GM12878 (cell line): ENCODE measurements around the gene CIDEA. TPM values are rescaled to one million over a fixed set of nuclear protein-coding genes. Genes with fewer than 3 reads are reported as not detected.

Experiments
- ATAC-seq: fragments of 200-7000 bp; cut with Tn5 transposase; 3 replicates; pipeline ENCODE4 v1.9.1; 2020; ENCODE audit warnings: mild to moderate bottlenecking, moderate library complexity
- BruUV-seq: library from RNA; stranded (reverse); fragments of 400-500 nt; replicated peaks from 2 replicates; lab custom pipeline; 2021; lab: Mats Ljungman, UMichigan
- CTCF ChIA-PET: fragments of 300-600 bp; sonication (Branson Sonifier 250); formaldehyde crosslinking; extraction: SDS; loops from one replicate; lab custom pipeline; 2021; ENCODE audit warnings: inconsistent platforms; lab: Yijun Ruan, JAX
- POLR2A ChIA-PET: fragments of 350-600 bp; formaldehyde crosslinking; extraction: SDS; loops from one replicate; lab custom pipeline; 2021; ENCODE audit warnings: inconsistent platforms; lab: Charles Lee
- RAD21 ChIA-PET: fragments of 300-600 bp; sonication (Branson Sonifier 250); formaldehyde crosslinking; loops from one replicate; lab custom pipeline; 2023; ENCODE audit warnings: antibody characterized with exemption; ENCODE audit not compliant: unreplicated experiment; lab: Charles Lee
- SMC1A ChIA-PET: fragments of 300-600 bp; sonication (Branson Sonifier 250); formaldehyde crosslinking; loops from one replicate; lab custom pipeline; 2023; ENCODE audit not compliant: unreplicated experiment, uncharacterized antibody; lab: Charles Lee
- DNase-seq: peaks from one replicate; pipeline ENCODE4 v3.0.0-alpha.2; 2011; ENCODE audit warnings: low read depth, low spot score
- FAIRE-seq: peaks from 3 replicates; lab custom pipeline; 2011; peaks lifted over from hg19 to GRCh38; lab: Jason Lieb, UNC
- H2AFZ ChIP-seq: 2 replicates; pipeline ENCODE4 v1.6.0; 2011; ENCODE audit warnings: low read depth, low read length, control low read depth; ENCODE audit not compliant: control insufficient read depth
- H3K27ac ChIP-seq: 2 replicates; pipeline ENCODE4 v1.5.1; 2011; ENCODE audit warnings: control low read depth; ENCODE audit not compliant: control insufficient read depth, insufficient read depth
- H3K27me3 ChIP-seq, 2 experiments: replicated peaks in 1 of 2; 2 replicates each; pipeline versions ENCODE4 v1.6.0 to v1.6.1; 2011; ENCODE audit warnings: low read length in 1 of 2; ENCODE audit not compliant: control insufficient read depth in 2 of 2, insufficient read depth in 2 of 2
- H3K36me3 ChIP-seq, 2 experiments: 2 replicates each; pipeline ENCODE4 v1.5.1; 2011; ENCODE audit warnings: low read length in 1 of 2; ENCODE audit not compliant: control insufficient read depth in 2 of 2, insufficient read depth in 2 of 2
- H3K4me1 ChIP-seq: 2 replicates; pipeline ENCODE4 v1.6.1; 2011; ENCODE audit warnings: mild to moderate bottlenecking, low read length, moderate library complexity, mixed read lengths; ENCODE audit not compliant: control insufficient read depth, insufficient read depth
- H3K4me2 ChIP-seq: 2 replicates; pipeline ENCODE4 v1.6.0; 2011; ENCODE audit warnings: control low read depth; ENCODE audit not compliant: control insufficient read depth, insufficient read depth
- H3K4me3 ChIP-seq: fragments of 200-600 bp; sonication (generic); 2 replicates; pipeline ENCODE4 v1.5.1; 2016
- H3K79me2 ChIP-seq: 2 replicates; pipeline ENCODE4 v1.6.0; 2011; ENCODE audit warnings: low read length; ENCODE audit not compliant: control insufficient read depth, insufficient read depth
- H3K9ac ChIP-seq: 2 replicates; pipeline ENCODE4 v1.8.0; 2011; ENCODE audit warnings: low read length, control low read depth, mixed read lengths; ENCODE audit not compliant: control insufficient read depth, insufficient read depth
- H3K9me3 ChIP-seq: replicated peaks from 3 replicates; pipeline ENCODE4 v1.5.1; 2011; ENCODE audit warnings: mild to moderate bottlenecking, low read length; ENCODE audit not compliant: control insufficient read depth, insufficient read depth
- H4K20me1 ChIP-seq: 2 replicates; pipeline ENCODE4 v1.6.0; 2011; ENCODE audit not compliant: control insufficient read depth, insufficient read depth
- CHD2 ChIP-seq: IDR thresholded peaks from 2 replicates; pipeline ENCODE4 v1.6.1; 2011; ENCODE audit warnings: low read depth, low read length, improper control_type of control experiment, borderline replicate concordance
- EGR1 ChIP-seq, 2 experiments: IDR thresholded peaks; 1 replicate in 1 of 2; 2 replicates in 1 of 2; pipeline ENCODE4 v1.6.1; 2011 to 2012; ENCODE audit warnings: low read depth in 2 of 2, low read length in 2 of 2, borderline replicate concordance in 1 of 2, mild to moderate bottlenecking in 1 of 2, moderate library complexity in 1 of 2
- ETV6 ChIP-seq, 2 experiments: fragments of 450-650 bp in 1 of 2; IDR thresholded peaks in 1 of 2; conservative IDR thresholded peaks in 1 of 2; 2 replicates each; pipeline ENCODE4 v1.6.1; 2014; ENCODE audit warnings: antibody characterized with exemption in 1 of 2, borderline replicate concordance in 1 of 2, low read depth in 1 of 2, mild to moderate bottlenecking in 1 of 2, moderate library complexity in 1 of 2
- FOXM1 ChIP-seq: IDR thresholded peaks from 2 replicates; pipeline ENCODE4 v1.6.1; 2012; ENCODE audit warnings: low read depth, mild to moderate bottlenecking, inconsistent platforms, low read length, moderate library complexity
- HDAC6 ChIP-seq: fragments of 200-600 bp; sonication (generic); IDR thresholded peaks from one replicate; pipeline ENCODE4 v1.8.0; 2017; ENCODE audit warnings: antibody characterized with exemption; ENCODE audit not compliant: unreplicated experiment
- IKZF2 ChIP-seq, 2 experiments: fragments of 450-650 bp; IDR thresholded peaks; 2 replicates each; pipeline ENCODE4 v1.6.1; 2017; ENCODE audit warnings: mild to moderate bottlenecking in 2 of 2, moderate library complexity in 2 of 2
- JUND ChIP-seq: IDR thresholded peaks from 2 replicates; pipeline ENCODE4 v1.6.1; 2012; ENCODE audit warnings: low read depth, mild to moderate bottlenecking, low read length, improper control_type of control experiment, moderate library complexity
- KLF5 ChIP-seq: fragments of 450-650 bp; IDR thresholded peaks from 2 replicates; pipeline ENCODE4 v1.6.1; 2014; ENCODE audit warnings: mild to moderate bottlenecking; ENCODE audit not compliant: partially characterized antibody
- NKRF ChIP-seq: fragments of 450-650 bp; conservative IDR thresholded peaks from 2 replicates; pipeline ENCODE4 v1.6.1; 2017; ENCODE audit warnings: mild to moderate bottlenecking, moderate library complexity
- NRF1 ChIP-seq: conservative IDR thresholded peaks from 2 replicates; pipeline ENCODE4 v1.6.1; 2011; ENCODE audit warnings: mild to moderate bottlenecking, low read depth, low read length, improper control_type of control experiment
- RAD51 ChIP-seq: fragments of 450-650 bp; IDR thresholded peaks from 2 replicates; pipeline ENCODE4 v1.6.1; 2016; ENCODE audit warnings: moderate library complexity, mild to moderate bottlenecking, inconsistent platforms
- RB1 ChIP-seq: fragments of 450-650 bp; formaldehyde crosslinking; IDR thresholded peaks from 2 replicates; pipeline ENCODE4 v1.6.1; 2017; ENCODE audit warnings: mild to moderate bottlenecking, borderline replicate concordance
- TBL1XR1 ChIP-seq: IDR thresholded peaks from 2 replicates; pipeline ENCODE4 v1.6.1; 2012; ENCODE audit warnings: low read depth, low read length, improper control_type of control experiment
- USF1 ChIP-seq: IDR thresholded peaks from 2 replicates; pipeline ENCODE4 v1.6.1; 2011; ENCODE audit warnings: borderline replicate concordance, low read depth, mild to moderate bottlenecking, moderate library complexity, mixed read lengths, low read length; ENCODE audit not compliant: insufficient read depth; ENCODE audit errors: extremely low read length
- WRNIP1 ChIP-seq: IDR thresholded peaks from 2 replicates; pipeline ENCODE4 v1.6.1; 2011; ENCODE audit warnings: low read depth, low read length, improper control_type of control experiment, borderline replicate concordance
- WGBS: methylation state at CpG from one replicate; pipeline ENCODE4 v1.1.6; 2016; ENCODE audit warnings: low lambda C conversion rate; ENCODE audit not compliant: insufficient replicate concordance, insufficient coverage; ENCODE audit errors: missing lambda C conversion rate; 5-methylcytosine and 5-hydroxymethylcytosine counted together
- in situ Hi-C: fragments of 300-500 bp; cut with MboI; formaldehyde crosslinking; loops from 9 replicates; pipeline ENCODE4 v1.14.3; 2018; ENCODE audit warnings: mixed read lengths
- intact Hi-C: fragments of 100-400 bp; cut with micrococcal nuclease; formaldehyde crosslinking; loops from one replicate; pipeline ENCODE4 v1.14.2; 2022; ENCODE audit not compliant: unreplicated experiment
- polyA plus RNA-seq, 11 experiments: library from polyadenylated mRNA; depleted of rRNA in 4 of 11; unstranded in 6 of 11; stranded (reverse) in 5 of 11; fragments of >200 nt; fragmentation: Nextera tagmentation in 4 of 11; fragmentation: Illumina TruSeq in 1 of 11; extraction: Ambion mirVana in 4 of 11; extraction: Trizol in 1 of 11; gene quantifications; 1 replicate in 1 of 11; 2 replicates in 10 of 11; pipeline versions ENCODE4 v1.2.1 to v1.2.3, GENCODE V29; 2011 to 2016; ENCODE audit warnings: inconsistent platforms in 2 of 11, missing spikeins in 2 of 11, low read depth in 1 of 11
- total RNA-seq, 4 experiments: library from RNA; depleted of rRNA in 3 of 4; stranded (reverse); fragments of >200 nt in 3 of 4; fragmentation: Illumina TruSeq in 1 of 4; extraction: Trizol in 1 of 4; gene quantifications; 2 replicates each; pipeline versions ENCODE4 v1.2.1 to v1.2.3, GENCODE V29; 2013 to 2021
- TF ChIP-seq, protein P1 (sequence below): fragments of 450-650 bp; formaldehyde crosslinking; IDR thresholded peaks from 2 replicates; pipeline ENCODE4 v1.4.0; 2020; ENCODE audit warnings: mild to moderate bottlenecking, moderate library complexity

The CIDEA gene
- total and polyA plus RNA-seq, 10 of the 15 experiments (the other 5 are each of a cell fraction or from before 2014, with no cell fraction given): not detected

DNA sequence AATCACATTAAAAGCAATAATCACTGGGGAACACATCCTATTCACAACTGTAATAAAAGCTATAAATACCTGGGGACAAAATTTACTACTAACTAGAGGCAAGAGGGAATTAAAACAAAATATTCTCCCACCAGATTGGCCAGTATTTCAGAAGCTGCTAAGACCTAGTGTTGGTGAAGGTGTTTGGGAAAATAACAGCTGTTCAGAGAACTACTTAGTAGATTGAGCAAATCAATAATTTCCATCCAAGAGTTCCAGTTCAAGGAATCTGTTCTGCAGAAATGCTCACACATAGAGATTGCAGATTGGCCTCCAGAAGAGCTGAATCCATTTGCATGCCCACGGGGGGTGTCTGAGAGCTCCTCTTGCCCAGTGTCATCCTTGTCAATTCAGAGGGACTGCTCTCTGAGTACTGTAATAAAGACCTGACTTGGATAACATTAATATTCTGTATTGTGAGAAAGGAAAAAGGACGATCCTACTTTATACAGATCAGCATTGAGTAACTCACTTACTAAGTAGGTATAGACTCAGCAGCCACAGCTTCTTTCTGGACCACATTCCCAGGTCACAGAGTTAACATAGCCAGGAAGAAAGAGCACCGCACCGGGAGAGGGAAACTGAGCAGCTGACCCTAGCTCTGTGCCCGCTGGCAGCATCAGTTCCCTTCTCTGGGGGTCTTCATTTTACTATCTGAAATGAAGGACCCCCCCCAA lies 59.5 kb downstream of the CIDEA start:
- DNase-seq (no peak), FAIRE-seq (no peak), ATAC-seq (no peak)
- RAD21 ChIA-PET: interaction anchor here (1.0 kb wide), 1 partner anchor 14 kb away, joined by 3 read pairs; no protein-coding TSS in a partner anchor
- Histone ChIP-seq H3K9me3 (peaks cover 9% of the 10 kb centered on the region; the same call in 2 of the 3 replicates), H3K36me3 (peaks cover 0 to 3% of the 10 kb centered on the region in 2 experiments; a peak in 1 of 4 replicates), H3K4me2 (peak overlapping the region; percentile 28; the same call in 1 of the 2 replicates), H2AFZ (no peak overlapping the region), H4K20me1 (no peaks in the 10 kb centered on the region), H3K4me3 (peak overlapping the region; percentile 4; the same call in 1 of the 2 replicates), H3K27me3 (no peaks in the 10 kb centered on the region), H3K4me1 (peaks cover 28% of the 10 kb centered on the region), H3K27ac (peak overlapping the region; percentile 5), H3K9ac (no peak overlapping the region), H3K79me2 (peaks cover 14% of the 10 kb centered on the region)
- CTCF ChIA-PET: interaction anchor here (1.6 to 4.7 kb wide), 2 partner anchors 14 to 42 kb away, joined by 5 to 32 read pairs; no protein-coding TSS in a partner anchor
- POLR2A ChIA-PET: interaction anchor here (0.9 kb wide), 1 partner anchor 56 kb away, joined by 4 read pairs; no protein-coding TSS in a partner anchor
- SMC1A ChIA-PET: interaction anchor here (0.7 kb wide), 1 partner anchor 62 kb away, joined by 3 read pairs; no protein-coding TSS in a partner anchor
- in situ Hi-C loops (no loop called here), intact Hi-C loops (no loop called here)
- BruUV-seq: no TSS peak
- WGBS: 76% methylated on average over 5 of the region's 5 CpGs
- TF ChIP-seq IKZF2 (IDR thresholded peaks at IDR 0.05) (no peak), NKRF (no peak), USF1 (no peak), JUND (no peak), RAD51 (no peak), NRF1 (no peak), CHD2 (no peak), WRNIP1 (no peak), RB1 (no peak), HDAC6 (no peak), FOXM1 (no peak), KLF5 (no peak), ETV6 (conservative IDR thresholded peaks at IDR 0.05 in 1 of 2, IDR thresholded peaks at IDR 0.05 in 1 of 2; ENCODE audit: borderline replicate concordance in 1 of 2, low read depth in 1 of 2) (no peak), EGR1 (IDR thresholded peaks at IDR 0.05; ENCODE audit: borderline replicate concordance in 1 of 2, low read depth in 2 of 2, low read length in 2 of 2) (no peak), TBL1XR1 (no peak)
- TF ChIP-seq, protein P1, sequence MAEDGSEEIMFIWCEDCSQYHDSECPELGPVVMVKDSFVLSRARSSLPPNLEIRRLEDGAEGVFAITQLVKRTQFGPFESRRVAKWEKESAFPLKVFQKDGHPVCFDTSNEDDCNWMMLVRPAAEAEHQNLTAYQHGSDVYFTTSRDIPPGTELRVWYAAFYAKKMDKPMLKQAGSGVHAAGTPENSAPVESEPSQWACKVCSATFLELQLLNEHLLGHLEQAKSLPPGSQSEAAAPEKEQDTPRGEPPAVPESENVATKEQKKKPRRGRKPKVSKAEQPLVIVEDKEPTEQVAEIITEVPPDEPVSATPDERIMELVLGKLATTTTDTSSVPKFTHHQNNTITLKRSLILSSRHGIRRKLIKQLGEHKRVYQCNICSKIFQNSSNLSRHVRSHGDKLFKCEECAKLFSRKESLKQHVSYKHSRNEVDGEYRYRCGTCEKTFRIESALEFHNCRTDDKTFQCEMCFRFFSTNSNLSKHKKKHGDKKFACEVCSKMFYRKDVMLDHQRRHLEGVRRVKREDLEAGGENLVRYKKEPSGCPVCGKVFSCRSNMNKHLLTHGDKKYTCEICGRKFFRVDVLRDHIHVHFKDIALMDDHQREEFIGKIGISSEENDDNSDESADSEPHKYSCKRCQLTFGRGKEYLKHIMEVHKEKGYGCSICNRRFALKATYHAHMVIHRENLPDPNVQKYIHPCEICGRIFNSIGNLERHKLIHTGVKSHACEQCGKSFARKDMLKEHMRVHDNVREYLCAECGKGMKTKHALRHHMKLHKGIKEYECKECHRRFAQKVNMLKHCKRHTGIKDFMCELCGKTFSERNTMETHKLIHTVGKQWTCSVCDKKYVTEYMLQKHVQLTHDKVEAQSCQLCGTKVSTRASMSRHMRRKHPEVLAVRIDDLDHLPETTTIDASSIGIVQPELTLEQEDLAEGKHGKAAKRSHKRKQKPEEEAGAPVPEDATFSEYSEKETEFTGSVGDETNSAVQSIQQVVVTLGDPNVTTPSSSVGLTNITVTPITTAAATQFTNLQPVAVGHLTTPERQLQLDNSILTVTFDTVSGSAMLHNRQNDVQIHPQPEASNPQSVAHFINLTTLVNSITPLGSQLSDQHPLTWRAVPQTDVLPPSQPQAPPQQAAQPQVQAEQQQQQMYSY (CRISPR knock-in tag): no peak
